ENCODE data around the gene BANF2.

DNA sequence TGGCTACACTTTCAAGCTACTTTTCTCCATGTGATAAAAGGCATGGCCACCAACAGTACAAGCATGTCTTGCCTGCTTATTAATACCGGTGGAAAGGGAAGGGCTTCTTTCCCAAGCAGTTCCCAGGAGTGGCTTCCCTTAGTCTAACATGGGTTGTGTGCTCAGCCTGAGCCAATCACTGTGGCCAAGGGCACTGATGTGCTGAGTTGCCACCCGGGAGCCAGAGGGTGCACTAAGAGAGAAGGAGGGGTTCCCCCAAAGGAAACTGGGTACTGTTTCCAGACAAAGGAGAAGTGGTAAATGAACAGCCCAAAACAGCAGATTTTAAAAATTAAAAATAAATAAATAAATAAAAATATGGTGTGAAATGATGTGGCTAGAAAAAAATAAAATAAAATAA is 68.5 kb downstream of the BANF2 start:
- TF ChIP-seq ZNF274 (IDR thresholded peaks at IDR 0.05; ENCODE audit: low read depth, low read length) (no peak), YY1 (IDR thresholded peaks at IDR 0.05; ENCODE audit: insufficient read depth, insufficient read length) (no peak)
